H1 (cell line): ENCODE data around the gene CMYA5. TPM values are rescaled to one million over a fixed set of nuclear protein-coding genes. Genes with fewer than 3 reads are reported as not detected.

Source experiments
- CTCF ChIA-PET: fragments of 300-600 bp; sonication (Branson Sonifier 250); formaldehyde crosslinking; loops from one replicate; lab custom pipeline; 2021; ENCODE audit not compliant: partially characterized antibody; lab: Charles Lee
- POLR2A ChIA-PET: fragments of 300-600 bp; sonication (Branson Sonifier 250); formaldehyde crosslinking; loops from one replicate; lab custom pipeline; 2021; ENCODE audit warnings: inconsistent platforms; ENCODE audit not compliant: partially characterized antibody; lab: Charles Lee
- DNase-seq, 2 experiments: peaks; one replicate each; pipeline versions ENCODE4 v3.0.0 to v3.0.0-alpha.2; 2010 to 2022; ENCODE audit warnings: low spot score in 2 of 2, low read depth in 1 of 2, mixed read lengths in 1 of 2
- FAIRE-seq: peaks from 2 replicates; lab custom pipeline; 2011; peaks lifted over from hg19 to GRCh38; lab: Jason Lieb, UNC
- H2AFZ ChIP-seq: 2 replicates; pipeline ENCODE4 v1.8.1; 2012; ENCODE audit warnings: low read length, inconsistent platforms
- H2AK5ac ChIP-seq: 2 replicates; pipeline ENCODE4 v1.6.1; 2013; ENCODE audit warnings: low read depth, low read length
- H2BK120ac ChIP-seq: replicated peaks from 2 replicates; pipeline ENCODE3; 2013; ENCODE audit warnings: low read depth, low read length, inconsistent platforms
- H2BK12ac ChIP-seq: 2 replicates; pipeline ENCODE4 v1.6.1; 2013; ENCODE audit warnings: low read depth, low read length
- H2BK15ac ChIP-seq: 2 replicates; pipeline ENCODE4 v1.6.1; 2013; ENCODE audit warnings: low read length
- H2BK20ac ChIP-seq: 2 replicates; pipeline ENCODE4 v1.6.1; 2013; ENCODE audit warnings: low read length
- H2BK5ac ChIP-seq: 2 replicates; pipeline ENCODE4 v1.6.1; 2013; ENCODE audit warnings: low read depth, low read length
- H3K14ac ChIP-seq: 2 replicates; pipeline ENCODE4 v1.6.1; 2013; ENCODE audit warnings: inconsistent platforms; ENCODE audit not compliant: insufficient read length
- H3K18ac ChIP-seq: 2 replicates; pipeline ENCODE4 v1.6.1; 2013; ENCODE audit warnings: low read length; ENCODE audit errors: extremely low read depth
- H3K23ac ChIP-seq: 2 replicates; pipeline ENCODE4 v1.6.1; 2013; ENCODE audit warnings: inconsistent platforms; ENCODE audit not compliant: insufficient read length
- H3K23me2 ChIP-seq: 2 replicates; pipeline ENCODE4 v1.6.1; 2013; ENCODE audit warnings: low read depth, low read length
- H3K27ac ChIP-seq: 2 replicates; pipeline ENCODE4 v1.6.1; 2011; ENCODE audit warnings: low read depth, low read length, inconsistent platforms
- H3K27me3 ChIP-seq, 4 experiments: replicated peaks in 1 of 4; 1 replicate in 1 of 4; 2 replicates in 3 of 4; pipeline versions ENCODE4 v1.6.1 to v1.8.1; 2011 to 2013; ENCODE audit warnings: low read length in 3 of 4, mild to moderate bottlenecking in 3 of 4, inconsistent platforms in 2 of 4, mixed read lengths in 2 of 4, moderate library complexity in 1 of 4; ENCODE audit not compliant: control insufficient read depth in 3 of 4, insufficient read depth in 3 of 4; ENCODE audit errors: extremely low read depth in 1 of 4
- H3K36me3 ChIP-seq, 4 experiments: 2 replicates each; pipeline versions ENCODE4 v1.6.1 to v1.8.1; 2011 to 2013; ENCODE audit warnings: mild to moderate bottlenecking in 4 of 4, low read length in 3 of 4, moderate library complexity in 2 of 4, control low read depth in 1 of 4, inconsistent platforms in 1 of 4; ENCODE audit not compliant: insufficient read depth in 4 of 4, control insufficient read depth in 2 of 4
- H3K4ac ChIP-seq: replicated peaks from 2 replicates; pipeline ENCODE3; 2013; ENCODE audit warnings: low read length, low read depth, mixed read lengths, inconsistent platforms; ENCODE audit not compliant: insufficient read length
- H3K4me1 ChIP-seq, 4 experiments: replicated peaks in 1 of 4; 1 replicate in 1 of 4; 2 replicates in 3 of 4; pipeline versions ENCODE4 v1.6.1 to v1.8.1; 2011 to 2013; ENCODE audit warnings: low read length in 3 of 4, inconsistent platforms in 2 of 4, mixed read lengths in 1 of 4; ENCODE audit not compliant: insufficient read depth in 4 of 4, control insufficient read depth in 3 of 4
- H3K4me2 ChIP-seq, 2 experiments: 2 replicates each; pipeline versions ENCODE4 v1.6.1 to v1.8.1; 2011 to 2013; ENCODE audit warnings: low read depth in 2 of 2, low read length in 2 of 2, control low read depth in 1 of 2, inconsistent platforms in 1 of 2, mild to moderate bottlenecking in 1 of 2; ENCODE audit not compliant: insufficient read depth in 1 of 2
- H3K4me3 ChIP-seq, 4 experiments: fragments of 200-600, 300-600 bp in 1 of 4; sonication (generic), shearing (Covaris generic), sonication (Bioruptor Twin) in 1 of 4; 2 replicates each; pipeline versions ENCODE4 v1.5.1 to v1.8.1; 2011 to 2016; ENCODE audit warnings: low read length in 4 of 4, low read depth in 3 of 4, control low read depth in 2 of 4, inconsistent platforms in 2 of 4, mild to moderate bottlenecking in 2 of 4, mixed read lengths in 1 of 4, moderate library complexity in 1 of 4; ENCODE audit not compliant: insufficient read depth in 2 of 4; ENCODE audit errors: extremely low read depth in 1 of 4
- H3K56ac ChIP-seq: replicated peaks from 2 replicates; pipeline ENCODE3; 2013; ENCODE audit warnings: low read depth, mild to moderate bottlenecking, mixed read lengths, low read length, inconsistent platforms; ENCODE audit not compliant: insufficient read length
- H3K79me1 ChIP-seq: 2 replicates; pipeline ENCODE4 v1.6.1; 2013; ENCODE audit warnings: low read depth, low read length, control low read depth
- H3K79me2 ChIP-seq, 2 experiments: 2 replicates each; pipeline versions ENCODE4 v1.6.1 to v1.8.1; 2012 to 2013; ENCODE audit warnings: low read length in 2 of 2, mild to moderate bottlenecking in 2 of 2, inconsistent platforms in 1 of 2; ENCODE audit not compliant: insufficient read depth in 2 of 2, control insufficient read depth in 1 of 2
- H3K9ac ChIP-seq, 4 experiments: replicated peaks in 1 of 4; 1 replicate in 1 of 4; 2 replicates in 3 of 4; pipeline versions ENCODE4 v1.6.1 to v1.8.1; 2011 to 2013; ENCODE audit warnings: low read depth in 3 of 4, low read length in 3 of 4, control low read depth in 2 of 4, mild to moderate bottlenecking in 2 of 4, moderate library complexity in 2 of 4, inconsistent platforms in 1 of 4; ENCODE audit errors: extremely low read depth in 1 of 4
- H3K9me3 ChIP-seq, 2 experiments: 2 replicates each; pipeline versions ENCODE4 v1.6.1 to v1.8.1; 2012 to 2013; ENCODE audit warnings: mild to moderate bottlenecking in 2 of 2, moderate library complexity in 2 of 2, control low read depth in 1 of 2, inconsistent platforms in 1 of 2, low read depth in 1 of 2, low read length in 1 of 2, mixed read lengths in 1 of 2; ENCODE audit not compliant: insufficient read depth in 2 of 2
- H4K20me1 ChIP-seq, 2 experiments: replicated peaks in 1 of 2; 2 replicates each; pipeline versions ENCODE3 to v1.8.1; 2011 to 2013; ENCODE audit warnings: inconsistent platforms in 2 of 2, low read length in 2 of 2, mild to moderate bottlenecking in 1 of 2; ENCODE audit not compliant: insufficient read depth in 2 of 2, control insufficient read depth in 1 of 2
- H4K5ac ChIP-seq: 2 replicates; pipeline ENCODE4 v1.6.1; 2013; ENCODE audit warnings: low read length, low read depth, mixed read lengths, inconsistent platforms; ENCODE audit not compliant: insufficient read length
- H4K8ac ChIP-seq: 2 replicates; pipeline ENCODE4 v1.8.0; 2013; ENCODE audit warnings: mild to moderate bottlenecking, moderate library complexity, low read length, inconsistent platforms; ENCODE audit not compliant: insufficient read depth; ENCODE audit errors: extremely low read depth
- H4K91ac ChIP-seq: replicated peaks from 2 replicates; pipeline ENCODE3; 2013; ENCODE audit warnings: low read length, mixed read lengths, inconsistent platforms; ENCODE audit not compliant: insufficient read length
- CEBPB ChIP-seq: IDR thresholded peaks from 2 replicates; pipeline ENCODE4 v1.6.1; 2012; ENCODE audit warnings: low read depth, low read length
- CREB1 ChIP-seq: IDR thresholded peaks from 2 replicates; pipeline ENCODE4 v1.6.1; 2012; ENCODE audit warnings: inconsistent platforms
- KDM5A ChIP-seq: fragments of 200-600 bp; IDR thresholded peaks from 2 replicates; pipeline ENCODE4 v1.7.1; 2012; ENCODE audit warnings: mild to moderate bottlenecking, low read length, inconsistent platforms, mixed read lengths
- RBBP5 ChIP-seq: IDR thresholded peaks from 2 replicates; pipeline ENCODE4 v1.7.1; 2012; ENCODE audit warnings: low read depth, mild to moderate bottlenecking, inconsistent platforms, low read length, moderate library complexity, borderline replicate concordance
- RFX5 ChIP-seq: IDR thresholded peaks from 2 replicates; pipeline ENCODE4 v1.6.1; 2011; ENCODE audit warnings: low read depth, low read length, improper control_type of control experiment, borderline replicate concordance
- SAP30 ChIP-seq: fragments of 300-600 bp; sonication (generic); IDR thresholded peaks from 2 replicates; pipeline ENCODE4 v1.7.1; 2012; ENCODE audit warnings: low read length, moderate library complexity, mild to moderate bottlenecking, inconsistent platforms; ENCODE audit not compliant: insufficient read depth, insufficient replicate concordance
- SIX5 ChIP-seq: IDR thresholded peaks from 2 replicates; pipeline ENCODE4 v1.6.1; 2011; ENCODE audit warnings: mild to moderate bottlenecking, low read depth, low read length
- TAF7 ChIP-seq: optimal IDR thresholded peaks from 2 replicates; pipeline ENCODE3; 2011; ENCODE audit warnings: low read depth, mild to moderate bottlenecking, inconsistent platforms, low read length, moderate library complexity, borderline replicate concordance
- TCF12 ChIP-seq: IDR thresholded peaks from 2 replicates; pipeline ENCODE4 v1.6.1; 2011; ENCODE audit warnings: low read depth, mild to moderate bottlenecking, low read length
- WGBS, 2 experiments: shearing (Covaris generic) in 1 of 2; methylation state at CpG; one replicate each; pipeline versions ENCODE4 v1.1.6 to v1.1.7; 2013 to 2015; ENCODE audit warnings: low lambda C conversion rate in 2 of 2, mixed read lengths in 2 of 2, inconsistent platforms in 1 of 2, low coverage in 1 of 2, missing lambda C conversion rate in 1 of 2; ENCODE audit not compliant: insufficient replicate concordance in 2 of 2, insufficient coverage in 1 of 2, insufficient read length in 1 of 2; ENCODE audit errors: extremely low coverage in 1 of 2, missing lambda C conversion rate in 1 of 2; 5-methylcytosine and 5-hydroxymethylcytosine counted together
- polyA plus RNA-seq, 7 experiments: library from polyadenylated mRNA; depleted of rRNA in 3 of 7; stranded (reverse) in 5 of 7; unstranded in 2 of 7; fragments of >200 nt in 5 of 7; fragments of 200-250 nt in 2 of 7; gene quantifications; 1 replicate in 5 of 7; 2 replicates in 1 of 7; 4 replicates in 1 of 7; pipeline versions ENCODE4 v1.2.1 to v1.2.3, GENCODE V29; 2011 to 2013; ENCODE audit warnings: missing spikeins in 2 of 7, mixed read lengths in 2 of 7
- total RNA-seq: library from RNA; stranded (reverse); fragmentation: NEBNext Ultra II Directional; extraction: Animal tissue kit (Norgen Biotek cat#: 25700); gene quantifications from 2 replicates; pipeline ENCODE4 v1.2.1, GENCODE V29; 2021
- TF ChIP-seq, protein P1 (sequence below): IDR thresholded peaks from 2 replicates; pipeline ENCODE4 v1.6.1; 2012; ENCODE audit warnings: inconsistent platforms
- TF ChIP-seq, protein P2 (sequence below): IDR thresholded peaks from 2 replicates; pipeline ENCODE4 v1.6.1; 2012; ENCODE audit warnings: inconsistent platforms
- TF ChIP-seq, protein P3 (sequence below): IDR thresholded peaks from 2 replicates; pipeline ENCODE4 v1.6.1; 2011; ENCODE audit warnings: low read length, improper control_type of control experiment

CMYA5 gene
- total and polyA plus RNA-seq, 2 of the 8 experiments (the other 6 are each of a cell fraction or from before 2014, with no cell fraction given): 0.88 to 0.95 TPM

DNA sequence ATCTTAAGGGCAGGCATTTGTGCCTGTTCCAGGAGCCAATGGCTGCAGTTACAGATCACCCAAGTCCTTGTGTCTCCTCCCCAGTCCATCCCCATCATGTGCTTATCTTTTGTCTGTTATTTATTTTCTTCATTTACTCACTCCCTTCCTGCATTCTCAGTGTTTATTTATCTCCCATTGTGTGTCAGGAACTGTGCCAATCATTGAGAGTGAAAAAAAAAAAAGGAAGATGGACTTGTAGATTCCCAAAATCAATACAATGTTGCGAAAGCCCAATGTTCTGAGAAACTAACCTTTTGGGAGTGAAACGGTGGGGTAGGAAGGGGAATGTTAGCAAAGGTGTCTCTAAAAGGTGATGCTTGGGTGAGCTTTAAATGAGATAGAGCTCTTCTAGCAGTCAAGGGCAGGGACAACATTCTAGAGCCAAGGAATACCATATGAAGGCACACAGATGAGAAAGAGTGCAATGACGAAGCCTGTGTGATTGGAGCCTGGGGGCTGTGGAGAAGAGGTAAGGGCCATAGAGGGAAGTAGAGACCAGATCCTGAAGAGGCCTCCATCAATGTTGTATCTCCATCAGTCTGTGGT lies 53.0 kb downstream of the CMYA5 start:
- Histone ChIP-seq H2BK5ac (no peak overlapping the region), H3K36me3 (no peaks in the 10 kb centered on the region), H2BK12ac (no peak overlapping the region), H3K9me3 (no peaks in the 10 kb centered on the region), H2AK5ac (no peak overlapping the region), H3K14ac (no peak overlapping the region), H2AFZ (no peak overlapping the region), H4K8ac (no peak overlapping the region), H3K56ac (no peak overlapping the region), H2BK20ac (no peak overlapping the region), H3K18ac (no peak overlapping the region), H3K79me2 (no peaks in the 10 kb centered on the region), H3K23me2 (no peaks in the 10 kb centered on the region), H3K4me2 (no peak overlapping the region), H3K9ac (no peak overlapping the region), H4K91ac (no peak overlapping the region), H3K27ac (no peak overlapping the region), H4K20me1 (no peaks in the 10 kb centered on the region), H3K23ac (no peak overlapping the region), H3K4me3 (no peak overlapping the region), H4K5ac (no peak overlapping the region), H3K4ac (no peak overlapping the region), H2BK120ac (no peak overlapping the region), H3K4me1 (peaks cover 0 to 17% (median 5%) of the 10 kb centered on the region in 4 experiments; a peak in 3 of 7 replicates), H3K79me1 (no peaks in the 10 kb centered on the region), H3K27me3 (no peaks in the 10 kb centered on the region), H2BK15ac (no peak overlapping the region)
- ChIA-PET CTCF (no interaction called here), POLR2A (interaction anchor here (0.6 kb wide), 1 partner anchor 549 kb away, joined by 3 read pairs; no protein-coding TSS in a partner anchor)
- FAIRE-seq (no peak), DNase-seq (no peak)
- WGBS, 2 experiments: 91% methylated on average over 3 of the region's 3 CpGs; no CpG with 5 or more reads in 1 of the 2 experiments
- TF ChIP-seq, protein P1, sequence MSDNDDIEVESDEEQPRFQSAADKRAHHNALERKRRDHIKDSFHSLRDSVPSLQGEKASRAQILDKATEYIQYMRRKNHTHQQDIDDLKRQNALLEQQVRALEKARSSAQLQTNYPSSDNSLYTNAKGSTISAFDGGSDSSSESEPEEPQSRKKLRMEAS: no peak
- TF ChIP-seq CREB1: no peak
- no peak for TF ChIP-seq SAP30
- TF ChIP-seq KDM5A: no peak
- no peak for TF ChIP-seq SIX5
- no peak for TF ChIP-seq RBBP5
- TF ChIP-seq, protein P2, sequence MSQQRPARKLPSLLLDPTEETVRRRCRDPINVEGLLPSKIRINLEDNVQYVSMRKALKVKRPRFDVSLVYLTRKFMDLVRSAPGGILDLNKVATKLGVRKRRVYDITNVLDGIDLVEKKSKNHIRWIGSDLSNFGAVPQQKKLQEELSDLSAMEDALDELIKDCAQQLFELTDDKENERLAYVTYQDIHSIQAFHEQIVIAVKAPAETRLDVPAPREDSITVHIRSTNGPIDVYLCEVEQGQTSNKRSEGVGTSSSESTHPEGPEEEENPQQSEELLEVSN: no peak
- no peak for TF ChIP-seq CEBPB
- TF ChIP-seq RFX5: no peak
- TF ChIP-seq, protein P3, sequence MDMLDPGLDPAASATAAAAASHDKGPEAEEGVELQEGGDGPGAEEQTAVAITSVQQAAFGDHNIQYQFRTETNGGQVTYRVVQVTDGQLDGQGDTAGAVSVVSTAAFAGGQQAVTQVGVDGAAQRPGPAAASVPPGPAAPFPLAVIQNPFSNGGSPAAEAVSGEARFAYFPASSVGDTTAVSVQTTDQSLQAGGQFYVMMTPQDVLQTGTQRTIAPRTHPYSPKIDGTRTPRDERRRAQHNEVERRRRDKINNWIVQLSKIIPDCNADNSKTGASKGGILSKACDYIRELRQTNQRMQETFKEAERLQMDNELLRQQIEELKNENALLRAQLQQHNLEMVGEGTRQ: no peak
- no peak for TF ChIP-seq TAF7
- TF ChIP-seq TCF12: no peak
